Mesendoderm (in vitro differentiated cells): ENCODE measurements around the gene AKT3.

Source experiments
- DNase-seq: peaks from one replicate; pipeline ENCODE4 v3.0.0; 2013
- H2AK5ac ChIP-seq: 2 replicates; pipeline ENCODE4 v1.6.1; 2013; ENCODE audit warnings: low read length, inconsistent platforms
- H2BK120ac ChIP-seq: 2 replicates; pipeline ENCODE4 v1.6.1; 2013; ENCODE audit warnings: low read depth, mild to moderate bottlenecking, low read length, moderate library complexity, mixed read lengths
- H2BK15ac ChIP-seq: replicated peaks from 2 replicates; pipeline ENCODE4 v1.6.1; 2013; ENCODE audit warnings: low read depth, mild to moderate bottlenecking, moderate library complexity
- H2BK5ac ChIP-seq: 2 replicates; pipeline ENCODE4 v1.6.1; 2013; ENCODE audit warnings: low read length, inconsistent platforms
- H3K18ac ChIP-seq: 2 replicates; pipeline ENCODE4 v1.6.1; 2013; ENCODE audit warnings: mild to moderate bottlenecking, low read length, mixed read lengths
- H3K23ac ChIP-seq: one replicate; pipeline ENCODE4 v1.6.1; 2013; ENCODE audit warnings: low read length
- H3K27ac ChIP-seq: 2 replicates; pipeline ENCODE4 v1.5.1; 2013; ENCODE audit warnings: low read depth, mild to moderate bottlenecking, inconsistent platforms, low read length, moderate library complexity
- H3K27me3 ChIP-seq: 2 replicates; pipeline ENCODE4 v1.6.1; 2013; ENCODE audit warnings: low read length, control low read depth, mild to moderate bottlenecking, inconsistent platforms; ENCODE audit not compliant: insufficient read depth, poor library complexity
- H3K36me3 ChIP-seq: 2 replicates; pipeline ENCODE4 v1.6.1; 2013; ENCODE audit warnings: low read length, inconsistent platforms; ENCODE audit not compliant: control insufficient read depth, insufficient read depth
- H3K4ac ChIP-seq: one replicate; pipeline ENCODE4 v1.6.1; 2013; ENCODE audit warnings: low read depth, mild to moderate bottlenecking, low read length, moderate library complexity
- H3K4me1 ChIP-seq: 2 replicates; pipeline ENCODE4 v1.6.1; 2013; ENCODE audit warnings: low read depth, low read length, inconsistent platforms; ENCODE audit not compliant: control insufficient read depth
- H3K4me2 ChIP-seq: 2 replicates; pipeline ENCODE4 v1.6.1; 2013; ENCODE audit warnings: low read length
- H3K4me3 ChIP-seq: 2 replicates; pipeline ENCODE4 v1.5.1; 2013; ENCODE audit warnings: mild to moderate bottlenecking, low read length
- H3K56ac ChIP-seq: one replicate; pipeline ENCODE4 v1.6.1; 2013; ENCODE audit warnings: low read length
- H3K79me1 ChIP-seq: 2 replicates; pipeline ENCODE4 v1.6.1; 2013; ENCODE audit warnings: low read length, inconsistent platforms
- H3K79me2 ChIP-seq: 2 replicates; pipeline ENCODE4 v1.6.1; 2013; ENCODE audit warnings: mild to moderate bottlenecking, low read length; ENCODE audit not compliant: control insufficient read depth, insufficient read depth
- H3K9ac ChIP-seq: 2 replicates; pipeline ENCODE4 v1.6.1; 2013; ENCODE audit warnings: low read length, inconsistent platforms
- H4K5ac ChIP-seq: one replicate; pipeline ENCODE4 v1.6.1; 2013; ENCODE audit warnings: low read length
- H4K8ac ChIP-seq: one replicate; pipeline ENCODE4 v1.6.1; 2013; ENCODE audit warnings: low read depth, mild to moderate bottlenecking, control low read depth, low read length, moderate library complexity
- WGBS: extraction: QIAGEN DNeasy Blood & Tissue Kit; methylation state at CpG from one replicate; pipeline ENCODE4 v1.1.7; 2013; ENCODE audit warnings: low lambda C conversion rate, missing lambda C conversion rate; ENCODE audit not compliant: insufficient coverage; ENCODE audit errors: extremely low coverage; 5-methylcytosine and 5-hydroxymethylcytosine counted together

Gene AKT3

DNA sequence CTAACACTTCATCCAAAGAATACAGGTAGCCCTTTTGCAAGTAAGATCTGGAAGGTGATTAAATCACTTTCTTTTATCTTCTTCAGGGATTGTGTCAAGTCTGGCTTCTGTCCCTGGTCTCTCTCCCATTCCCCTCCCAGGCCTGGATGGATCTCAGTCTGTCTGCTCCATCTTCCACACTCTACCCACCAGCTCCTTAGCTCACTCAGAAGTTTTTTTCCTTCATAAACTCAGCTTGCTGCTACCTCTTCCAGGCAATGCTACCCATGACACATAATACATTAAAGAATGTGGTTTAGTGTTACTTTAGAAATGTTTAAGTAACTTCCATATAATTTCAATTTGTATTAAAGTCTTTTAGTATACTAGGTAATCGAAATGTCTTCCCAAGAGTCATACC lies 133.1 kb downstream of the AKT3 start:
- no peak overlapping the region for H2AK5ac ChIP-seq
- no peaks in the 10 kb centered on the region for H3K79me2 ChIP-seq
- H4K8ac ChIP-seq: no peak overlapping the region
- H2BK5ac ChIP-seq: no peak overlapping the region
- H3K4me2 ChIP-seq: no peak overlapping the region
- no peak overlapping the region for H4K5ac ChIP-seq
- DNase-seq: peak; percentile 56
- H3K4ac ChIP-seq: no peak overlapping the region
- peaks cover 5% of the 10 kb centered on the region for H3K4me1 ChIP-seq
- no peak overlapping the region for H3K18ac ChIP-seq
- H3K27ac ChIP-seq: no peak overlapping the region
- H3K27me3 ChIP-seq: no peaks in the 10 kb centered on the region
- no peak overlapping the region for H3K23ac ChIP-seq
- H3K79me1 ChIP-seq: peaks cover 2% of the 10 kb centered on the region
- no peaks in the 10 kb centered on the region for H3K36me3 ChIP-seq
- no peak overlapping the region for H2BK120ac ChIP-seq
- no peak overlapping the region for H3K4me3 ChIP-seq
- H2BK15ac ChIP-seq: no peak overlapping the region
- no peak overlapping the region for H3K9ac ChIP-seq
- WGBS: no CpG with 5 or more reads among the region's 1 CpG
- no peak overlapping the region for H3K56ac ChIP-seq

DNA sequence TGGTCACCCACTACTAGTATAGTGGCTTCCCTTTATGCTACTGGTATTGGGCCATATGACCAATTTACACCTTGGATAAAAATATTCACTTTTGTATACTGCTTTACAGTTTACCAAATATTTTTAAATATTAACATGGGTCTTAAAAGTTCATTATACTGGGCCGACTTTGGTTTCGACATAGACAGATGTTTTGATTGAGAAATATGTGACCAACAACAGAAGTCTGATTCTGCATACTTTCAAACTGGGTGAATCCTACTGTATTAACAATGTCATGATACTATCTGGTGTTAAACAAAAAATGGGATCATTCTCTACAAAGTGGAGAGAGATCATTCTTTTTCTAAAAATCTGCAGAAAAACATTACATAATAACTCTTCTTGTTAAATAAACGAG lies 134.8 kb downstream of the AKT3 start:
- Histone ChIP-seq H3K36me3 (no peaks in the 10 kb centered on the region), H3K9ac (no peak overlapping the region), H3K27me3 (no peaks in the 10 kb centered on the region), H3K79me2 (no peaks in the 10 kb centered on the region), H3K23ac (no peak overlapping the region), H3K56ac (no peak overlapping the region), H3K4me2 (no peak overlapping the region), H3K4me3 (no peak overlapping the region), H3K4ac (no peak overlapping the region), H2AK5ac (no peak overlapping the region), H3K79me1 (peaks cover 2% of the 10 kb centered on the region), H4K5ac (no peak overlapping the region), H2BK120ac (no peak overlapping the region), H2BK15ac (no peak overlapping the region), H3K18ac (no peak overlapping the region), H3K4me1 (peaks cover 5% of the 10 kb centered on the region), H3K27ac (no peak overlapping the region), H4K8ac (no peak overlapping the region), H2BK5ac (no peak overlapping the region)
- WGBS: no CpG with 5 or more reads among the region's 3 CpGs
- no peak for DNase-seq

DNA sequence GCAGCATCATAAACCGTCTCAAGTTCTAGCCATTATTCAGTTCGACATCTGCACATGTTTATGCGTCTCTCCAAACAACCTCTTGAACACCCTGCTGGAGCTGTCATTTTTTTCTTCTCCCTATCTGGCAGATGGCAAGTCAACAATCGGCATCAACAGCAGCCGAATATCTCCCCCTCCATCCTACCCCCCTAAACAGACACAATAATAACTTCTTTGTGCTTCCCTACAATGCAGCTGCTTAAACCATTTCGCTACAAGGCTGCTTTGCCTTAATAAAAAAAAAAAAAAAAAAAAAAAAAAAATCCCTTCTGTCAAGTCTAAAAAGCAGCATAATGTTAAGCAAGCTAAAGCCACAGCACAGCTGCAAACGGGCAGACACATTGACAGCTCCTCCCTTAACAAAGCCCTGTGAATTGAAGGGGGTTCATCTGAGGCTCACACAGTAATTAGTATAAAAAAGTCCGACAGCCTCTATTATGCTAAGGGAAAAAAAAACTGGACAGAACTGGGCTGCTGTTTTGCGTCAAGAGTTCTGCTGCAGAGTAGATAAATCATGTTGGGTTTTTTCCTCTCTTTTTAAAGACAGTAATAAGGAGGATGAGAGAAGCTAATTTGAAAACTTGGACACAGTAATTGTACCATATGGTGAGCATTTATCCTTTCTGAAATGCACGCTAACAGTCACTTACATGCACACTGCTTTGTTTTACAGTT lies 136.4 kb downstream of the AKT3 start:
- no peaks in the 10 kb centered on the region for H3K36me3 ChIP-seq
- no peak overlapping the region for H2AK5ac ChIP-seq
- no peak overlapping the region for H4K5ac ChIP-seq
- H3K4me3 ChIP-seq: no peak overlapping the region
- H2BK15ac ChIP-seq: no peak overlapping the region
- H3K79me1 ChIP-seq: no peaks in the 10 kb centered on the region
- DNase-seq: peak; percentile 49
- H3K4me2 ChIP-seq: no peak overlapping the region
- H2BK120ac ChIP-seq: no peak overlapping the region
- H3K4ac ChIP-seq: no peak overlapping the region
- peaks cover 2% of the 10 kb centered on the region for H3K4me1 ChIP-seq
- no peak overlapping the region for H3K18ac ChIP-seq
- no peak overlapping the region for H3K56ac ChIP-seq
- no peaks in the 10 kb centered on the region for H3K79me2 ChIP-seq
- H3K9ac ChIP-seq: no peak overlapping the region
- H3K23ac ChIP-seq: no peak overlapping the region
- WGBS: no CpG with 5 or more reads among the region's 10 CpGs
- peak overlapping the region; percentile 4 for H3K27ac ChIP-seq
- no peak overlapping the region for H2BK5ac ChIP-seq
- no peaks in the 10 kb centered on the region for H3K27me3 ChIP-seq
- H4K8ac ChIP-seq: no peak overlapping the region

DNA sequence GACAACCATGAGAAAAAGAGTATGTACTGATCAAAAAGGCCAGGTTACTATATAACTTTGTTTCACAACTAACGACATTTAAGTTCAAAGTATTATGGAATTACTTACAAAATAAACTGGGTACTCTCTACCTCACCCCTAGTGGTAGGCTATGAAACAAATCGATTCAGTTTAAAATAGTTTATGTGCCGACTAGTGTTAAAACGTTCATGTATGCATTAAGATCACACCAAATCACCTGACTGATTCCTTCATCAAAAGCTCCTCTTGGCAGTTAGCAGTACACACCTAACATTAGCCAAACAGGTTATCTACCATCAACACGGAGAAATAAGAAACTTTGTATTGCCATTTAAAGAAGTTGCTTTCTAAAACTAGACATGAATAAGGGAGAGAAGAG lies 137.1 kb downstream of the AKT3 start:
- H3K27ac ChIP-seq: no peak overlapping the region
- no peaks in the 10 kb centered on the region for H3K36me3 ChIP-seq
- no peak overlapping the region for H3K4ac ChIP-seq
- H2AK5ac ChIP-seq: no peak overlapping the region
- H3K4me3 ChIP-seq: no peak overlapping the region
- DNase-seq: no peak
- no peaks in the 10 kb centered on the region for H3K27me3 ChIP-seq
- no peak overlapping the region for H4K5ac ChIP-seq
- H2BK15ac ChIP-seq: no peak overlapping the region
- H3K23ac ChIP-seq: no peak overlapping the region
- H3K79me2 ChIP-seq: no peaks in the 10 kb centered on the region
- H3K9ac ChIP-seq: no peak overlapping the region
- no peak overlapping the region for H3K18ac ChIP-seq
- no peak overlapping the region for H3K56ac ChIP-seq
- WGBS: no CpG with 5 or more reads among the region's 5 CpGs
- H3K4me2 ChIP-seq: no peak overlapping the region
- H4K8ac ChIP-seq: no peak overlapping the region
- peaks cover 2% of the 10 kb centered on the region for H3K4me1 ChIP-seq
- H3K79me1 ChIP-seq: no peaks in the 10 kb centered on the region
- no peak overlapping the region for H2BK120ac ChIP-seq
- no peak overlapping the region for H2BK5ac ChIP-seq

DNA sequence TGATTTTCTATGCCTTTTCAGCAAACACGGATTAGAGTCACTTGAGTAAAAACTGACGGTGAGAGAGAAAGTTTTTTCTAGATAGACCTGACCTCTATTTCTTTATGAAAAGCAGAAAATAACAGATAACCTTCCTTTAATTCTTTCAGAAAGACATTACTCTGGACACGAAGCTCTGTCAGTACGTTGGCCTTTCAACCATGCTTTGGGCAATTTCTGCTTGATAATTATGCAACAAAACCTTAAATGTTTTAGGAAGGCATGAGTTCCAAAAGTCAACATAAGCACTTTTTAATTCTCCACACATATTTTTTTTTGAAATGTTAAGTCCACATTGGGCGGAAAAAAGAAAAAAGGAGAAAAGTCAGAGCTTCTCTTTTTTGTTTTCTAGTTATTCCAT lies 137.8 kb downstream of the AKT3 start:
- no peak overlapping the region for H3K4ac ChIP-seq
- no peak overlapping the region for H3K4me2 ChIP-seq
- H3K27me3 ChIP-seq: no peaks in the 10 kb centered on the region
- no peaks in the 10 kb centered on the region for H3K36me3 ChIP-seq
- no peak overlapping the region for H2AK5ac ChIP-seq
- H2BK5ac ChIP-seq: no peak overlapping the region
- H3K27ac ChIP-seq: no peak overlapping the region
- H3K18ac ChIP-seq: no peak overlapping the region
- H3K79me1 ChIP-seq: no peaks in the 10 kb centered on the region
- no peak overlapping the region for H3K56ac ChIP-seq
- H3K9ac ChIP-seq: no peak overlapping the region
- H3K4me3 ChIP-seq: no peak overlapping the region
- no peak for DNase-seq
- H4K5ac ChIP-seq: no peak overlapping the region
- H3K4me1 ChIP-seq: peaks cover 2% of the 10 kb centered on the region
- no peaks in the 10 kb centered on the region for H3K79me2 ChIP-seq
- no CpG with 5 or more reads among the region's 5 CpGs for WGBS
- no peak overlapping the region for H2BK120ac ChIP-seq
- no peak overlapping the region for H3K23ac ChIP-seq
- H4K8ac ChIP-seq: no peak overlapping the region
- no peak overlapping the region for H2BK15ac ChIP-seq

DNA sequence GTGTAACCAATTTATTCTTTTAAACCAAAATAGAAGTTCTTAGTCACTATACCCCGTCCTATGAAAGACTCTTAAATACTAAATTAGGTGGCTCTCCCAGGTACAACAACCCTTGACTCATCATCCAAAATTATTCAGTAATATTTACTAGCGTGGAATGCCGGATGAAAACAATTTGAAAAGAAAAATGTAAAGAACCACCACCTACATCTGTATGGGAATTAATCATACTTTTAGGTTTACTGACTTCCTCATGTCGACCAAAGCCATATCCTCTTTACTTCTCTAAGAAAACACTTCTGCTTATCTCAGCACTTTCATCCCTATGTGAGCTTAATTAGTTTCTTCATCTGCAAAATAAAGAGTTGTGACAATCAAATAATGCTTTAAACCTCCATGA lies 139.6 kb downstream of the AKT3 start:
- no peak for DNase-seq
- H2BK15ac ChIP-seq: no peak overlapping the region
- H3K79me1 ChIP-seq: no peaks in the 10 kb centered on the region
- H2AK5ac ChIP-seq: no peak overlapping the region
- H3K27ac ChIP-seq: no peak overlapping the region
- H4K5ac ChIP-seq: no peak overlapping the region
- no peaks in the 10 kb centered on the region for H3K79me2 ChIP-seq
- no peak overlapping the region for H3K4me2 ChIP-seq
- H3K27me3 ChIP-seq: no peaks in the 10 kb centered on the region
- no peak overlapping the region for H4K8ac ChIP-seq
- no CpG with 5 or more reads among the region's 4 CpGs for WGBS
- H2BK5ac ChIP-seq: no peak overlapping the region
- no peak overlapping the region for H3K4me3 ChIP-seq
- H3K18ac ChIP-seq: no peak overlapping the region
- H3K4me1 ChIP-seq: peaks cover 2% of the 10 kb centered on the region
- no peaks in the 10 kb centered on the region for H3K36me3 ChIP-seq
- no peak overlapping the region for H3K4ac ChIP-seq
- no peak overlapping the region for H3K23ac ChIP-seq
- H3K9ac ChIP-seq: no peak overlapping the region
- H3K56ac ChIP-seq: no peak overlapping the region
- no peak overlapping the region for H2BK120ac ChIP-seq
